ENCODE measurements around the gene TWNK.
"Not testable (repeated sequence)": the region's sequence is repeated elsewhere in the genome, so short reads cannot be mapped to it uniquely, and the experiment has no call there.

Gene TWNK

GRCh38 chr10:101029520-101030295, 42.4 kb downstream of the TWNK start:
- DNase-seq, result no peak

GRCh38 chr10:101030496-101031127, 43.3 kb downstream of the TWNK start:
- no peak for DNase-seq

GRCh38 chr10:101031128-101031795, 43.9 kb downstream of the TWNK start, which contains the start of the genes PDZD7 and SFXN3:
PDZD7 (minus strand) TSS chr10:101031129; CDS start chr10:101030219, 910 bp downstream.
SFXN3 (plus strand) TSS chr10:101031234; CDS start chr10:101034695, 3,461 bp downstream.
- peak; percentile 52 to 98 (median 91) for DNase-seq

DNA sequence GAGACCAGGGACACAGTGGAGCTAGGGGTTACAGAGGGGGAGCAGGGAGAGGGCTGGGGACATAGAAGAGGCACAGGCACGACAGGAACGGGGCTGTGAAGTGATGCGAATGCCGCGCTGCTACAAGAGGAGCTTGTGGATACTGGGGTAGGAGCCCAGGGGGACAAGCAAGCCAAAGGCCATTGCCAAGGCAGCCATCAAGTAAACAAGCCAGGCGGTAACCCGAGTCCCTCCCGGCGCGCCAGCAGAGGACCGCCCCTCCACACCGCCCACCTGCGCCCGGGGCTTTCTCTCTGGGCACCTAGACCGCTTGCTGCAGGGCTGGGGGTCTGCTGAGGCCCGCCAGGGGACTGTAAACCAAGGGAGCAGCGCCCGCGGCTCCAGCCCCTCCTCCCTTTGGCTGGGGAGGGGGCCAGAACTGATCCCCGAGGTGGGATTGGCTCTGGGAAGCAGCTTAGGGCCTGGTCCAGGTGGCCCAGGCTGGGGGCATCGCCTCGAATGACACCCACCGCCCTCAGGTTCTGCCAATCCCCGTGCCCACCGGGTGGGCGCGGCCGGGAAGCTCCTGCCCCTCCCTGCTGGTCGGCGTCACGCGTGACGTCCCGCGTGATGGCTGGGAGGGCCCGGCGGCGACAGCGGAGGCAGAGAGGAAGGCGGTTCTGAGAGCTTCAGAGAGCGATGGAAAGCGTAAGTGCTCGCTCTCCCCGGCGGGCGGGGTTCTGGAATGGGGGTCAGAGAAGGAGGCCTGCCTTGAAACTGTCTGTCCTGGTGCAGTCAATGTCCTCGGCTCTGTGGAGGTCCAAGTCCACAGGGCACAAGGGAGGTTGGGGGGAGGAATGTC, 44.7 kb downstream of the TWNK start:
- peak; percentile 18 to 91 (median 77) for DNase-seq

DNA sequence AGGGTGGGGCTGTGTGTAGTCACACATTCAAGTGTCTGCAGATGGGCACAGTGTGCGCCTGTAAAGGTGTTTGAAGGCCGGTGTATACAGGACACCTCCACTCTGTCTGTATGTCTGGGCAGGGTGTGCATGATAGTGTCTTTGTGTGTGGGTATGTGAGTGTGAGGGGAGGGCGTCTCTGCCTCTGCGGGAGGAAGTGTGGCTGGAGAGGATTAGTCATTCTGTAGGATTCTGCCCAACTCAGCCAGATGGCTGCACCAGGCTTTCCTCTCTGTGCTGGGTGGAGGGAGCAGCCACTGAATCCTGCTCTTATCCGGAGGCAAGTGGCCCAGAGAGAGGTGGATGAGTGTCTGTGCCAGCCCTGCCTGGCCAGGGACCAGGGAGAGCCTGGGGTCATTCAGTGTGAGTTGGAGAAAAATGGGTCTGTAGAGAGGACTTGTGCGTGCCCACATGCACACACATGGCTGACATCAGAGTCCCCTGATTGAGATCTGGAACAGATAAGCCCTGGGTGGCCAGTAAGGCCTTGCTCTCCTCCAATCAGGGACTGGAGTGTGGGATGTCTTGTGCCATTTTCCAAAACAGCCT, 45.4 kb downstream of the TWNK start:
- peak in 36 of 51 donors; percentile 40 to 87 (median 64) for DNase-seq

DNA sequence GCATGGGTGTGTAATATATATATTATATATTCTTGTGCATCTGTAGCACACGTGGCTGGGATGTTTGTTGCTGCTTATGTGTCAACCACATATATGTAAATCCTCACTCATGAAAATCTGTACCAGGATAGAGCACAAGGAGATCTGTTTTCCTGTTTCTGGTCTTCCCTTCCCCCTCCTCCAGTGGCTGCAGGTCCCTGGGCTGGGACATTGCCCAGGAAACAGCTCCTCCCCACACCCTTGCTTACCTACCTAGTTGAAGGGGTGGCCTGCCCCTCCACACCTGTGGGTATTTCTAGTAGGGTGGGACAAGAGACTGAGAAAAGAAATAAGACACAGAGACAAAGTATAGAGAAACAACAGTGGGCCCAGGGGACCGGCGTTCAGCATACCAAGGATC, 45.9 kb downstream of the TWNK start:
- no peak for DNase-seq

DNA sequence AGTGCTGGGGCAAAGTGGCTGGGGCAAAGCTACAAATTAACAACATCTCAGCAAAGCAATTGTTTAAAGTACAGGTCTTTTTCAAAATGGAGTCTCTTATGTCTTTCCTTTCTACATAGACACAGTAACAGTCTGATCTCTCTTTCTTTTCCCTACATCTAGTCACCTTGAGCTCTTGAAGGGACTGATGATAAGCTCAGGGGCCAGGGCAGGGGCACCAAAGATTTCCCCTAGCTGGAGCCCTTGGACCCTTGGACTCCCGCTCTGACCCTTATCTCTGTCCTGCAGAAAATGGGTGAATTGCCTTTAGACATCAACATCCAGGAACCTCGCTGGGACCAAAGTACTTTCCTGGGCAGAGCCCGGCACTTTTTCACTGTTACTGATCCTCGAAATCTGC, 47.1 kb downstream of the TWNK start:
- not testable (repeated sequence) for DNase-seq

GRCh38 chr10:101035314-101035713, 48.0 kb downstream of the TWNK start:
- DNase-seq, result no peak

GRCh38 chr10:101035916-101036702, 48.8 kb downstream of the TWNK start:
- DNase-seq, result no peak

DNA sequence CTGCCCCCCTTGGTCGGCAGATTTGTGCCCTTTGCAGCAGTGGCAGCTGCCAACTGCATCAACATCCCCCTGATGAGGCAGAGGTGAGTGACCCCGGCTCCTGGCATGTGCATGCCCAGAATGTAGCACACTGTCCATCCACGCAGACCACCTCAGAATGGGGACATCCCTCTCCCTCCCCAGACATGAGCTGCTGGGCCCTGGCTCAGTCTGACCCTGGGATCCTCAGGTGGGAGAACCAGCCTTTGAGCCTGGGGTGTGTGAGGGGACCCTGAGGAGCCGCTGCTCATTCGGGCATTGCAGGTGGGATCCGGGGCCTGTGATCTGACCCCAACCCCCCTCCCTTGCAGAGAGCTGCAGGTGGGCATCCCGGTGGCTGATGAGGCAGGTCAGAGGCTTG, 49.4 kb downstream of the TWNK start:
- DNase-seq, result no peak

DNA sequence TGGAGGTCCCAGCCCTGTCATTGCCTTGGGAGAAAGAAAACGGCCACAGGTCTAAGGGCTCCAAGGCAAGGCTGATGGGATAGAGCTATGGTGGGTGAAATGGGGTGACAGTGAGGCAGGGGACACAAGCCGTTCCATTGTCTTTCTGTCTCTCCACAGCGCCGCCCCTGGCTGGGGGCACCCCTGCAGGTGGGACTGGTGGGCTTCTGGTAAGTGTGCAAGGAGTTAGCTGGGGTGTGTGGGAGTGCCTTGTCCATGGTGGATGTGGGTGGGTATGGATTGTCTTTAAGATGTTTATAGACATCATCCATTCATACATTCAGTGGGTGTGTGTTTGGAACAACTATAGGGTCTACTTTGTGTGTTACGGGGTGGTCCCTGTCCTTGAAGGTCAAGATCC, 51.1 kb downstream of the TWNK start:
- no peak for DNase-seq

DNA sequence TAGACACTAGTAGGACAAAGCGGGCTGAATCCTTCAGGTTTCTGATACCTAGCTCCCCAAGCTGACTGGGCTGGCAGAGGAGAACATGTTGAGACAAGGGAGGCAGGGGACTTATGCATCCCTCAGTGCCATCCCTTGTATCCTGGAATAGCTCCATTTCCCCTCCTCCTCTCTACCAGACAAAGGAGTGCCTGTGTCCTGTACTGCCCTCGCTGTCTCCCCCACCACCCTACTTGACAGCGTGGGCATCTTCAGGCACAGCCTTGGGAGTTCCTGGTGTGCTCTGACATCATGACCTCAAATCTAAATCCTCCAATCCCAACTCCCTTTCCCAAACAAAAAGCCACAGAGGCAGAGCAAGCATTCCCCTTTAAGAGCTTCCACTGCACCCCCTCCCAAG, 52.7 kb downstream of the TWNK start:
- peak in 3 of 51 donors; percentile 9 to 17 (median 14) for DNase-seq

DNA sequence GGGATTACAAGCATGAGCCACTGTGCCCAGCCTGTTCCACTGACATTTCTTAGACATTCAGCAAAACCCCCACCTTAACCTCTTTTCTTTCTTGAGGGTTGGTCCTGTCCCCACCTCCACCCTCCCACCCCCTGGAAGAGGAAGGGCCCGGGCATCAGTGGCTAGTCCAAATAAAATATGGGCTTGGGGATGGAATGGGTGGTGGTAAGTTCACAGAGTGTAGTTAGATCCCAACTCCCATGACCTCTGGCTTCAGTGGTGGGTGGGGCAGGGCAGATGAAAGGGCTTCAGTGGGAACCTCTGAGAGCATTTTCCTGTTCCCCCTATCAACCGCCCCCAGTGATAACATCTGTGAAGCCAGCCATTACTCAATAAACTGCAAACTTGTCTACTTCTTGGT, 53.5 kb downstream of the TWNK start:
- no peak for DNase-seq

GRCh38 chr10:101041252-101041761, 54.0 kb downstream of the TWNK start:
- peak in 45 of 51 donors; percentile 12 to 85 (median 61) for DNase-seq

DNA sequence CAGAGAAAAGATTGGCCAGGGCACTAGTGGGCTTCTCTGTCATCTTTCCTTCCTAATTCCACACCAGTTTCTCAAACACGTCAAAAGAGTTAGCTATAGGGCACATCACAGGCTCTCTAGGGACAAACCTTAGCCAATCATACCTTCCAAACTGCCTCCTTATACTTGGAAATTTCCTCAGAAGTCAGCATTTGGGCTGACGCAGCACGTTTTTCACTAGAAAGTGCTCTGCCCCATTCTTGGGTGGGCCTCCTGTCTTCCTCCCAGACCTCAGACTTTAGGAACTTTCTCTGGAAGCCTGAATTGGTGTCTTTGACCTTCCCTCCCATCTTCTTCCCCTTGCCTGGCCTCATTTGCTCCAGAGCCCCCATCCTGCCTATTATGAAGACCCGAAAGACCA, 54.8 kb downstream of the TWNK start:
- no peak for DNase-seq

DNA sequence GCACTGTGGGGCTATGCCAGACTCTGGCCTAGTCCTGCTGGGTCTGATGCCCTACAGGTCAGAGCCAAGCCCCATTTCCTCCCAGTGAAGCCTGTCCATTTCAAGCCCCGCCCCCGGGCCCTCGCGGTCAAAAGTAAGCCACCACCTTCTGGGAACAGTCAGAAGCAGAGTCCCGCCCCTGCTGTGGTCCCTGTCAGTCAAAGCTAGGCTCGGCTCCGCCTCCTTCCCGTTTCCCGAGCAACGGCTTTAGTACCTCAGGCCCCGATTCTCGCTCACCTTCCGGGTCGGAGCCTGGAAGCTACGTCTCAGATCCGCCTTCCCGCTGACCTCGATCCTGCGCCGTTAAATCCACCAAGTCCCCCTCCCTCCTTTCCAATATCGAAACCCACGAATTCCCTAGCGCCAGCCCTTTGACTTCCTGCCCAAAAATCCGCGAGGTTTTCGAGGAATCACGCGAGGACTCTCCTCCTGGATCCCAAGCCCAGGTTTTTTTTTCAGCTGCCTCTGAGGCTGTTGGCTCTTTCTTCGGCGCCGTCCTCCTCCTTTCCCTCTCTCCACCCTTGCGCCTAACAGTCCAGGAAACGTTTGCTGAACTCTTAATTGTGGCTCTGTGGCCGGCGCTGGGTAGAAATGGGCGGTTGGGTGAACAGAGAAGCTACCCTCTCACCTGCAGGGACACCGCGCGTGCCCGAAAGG, 55.5 kb downstream of the TWNK start:
- peak in 49 of 51 donors; percentile 18 to 92 (median 77) for DNase-seq

- DNase-seq, result no peak
These were observed 56.0 kb downstream of the TWNK start for GRCh38 chr10:101043363-101043707.
